ENCODE data around the gene CHRNA5.
"Not testable (repeated sequence)": the region's sequence is repeated elsewhere in the genome, so short reads cannot be mapped to it uniquely, and the experiment has no call there.

The CHRNA5 gene

GRCh38 chr15:78605201-78605600 lies 39.9 kb downstream of the CHRNA5 start:
- Histone ChIP-seq H3K27ac (ENCODE audit: low read depth, low read length, severe bottlenecking) (no peak overlapping the region), H3K9me3 (ENCODE audit: control insufficient read depth, low read length) (peaks cover 9% of the 10 kb centered on the region), H3K4me1 (ENCODE audit: control insufficient read depth, insufficient read depth, low read length, poor library complexity, severe bottlenecking) (no peaks in the 10 kb centered on the region), H3K36me3 (ENCODE audit: control insufficient read depth, insufficient read depth, low read length) (no peaks in the 10 kb centered on the region), H3K4me3 (ENCODE audit: extremely low read depth, insufficient read depth, low read length, poor library complexity, severe bottlenecking) (no peak overlapping the region)
- WGBS, 2 experiments (ENCODE audit: insufficient coverage in 2 of 2): 94 to 99% methylated on average over 4 to 5 of the region's 5 CpGs

GRCh38 chr15:78605680-78606079 lies 40.4 kb downstream of the CHRNA5 start:
- no peaks in the 10 kb centered on the region for H3K36me3 ChIP-seq (ENCODE audit: control insufficient read depth, insufficient read depth, low read length)
- no peak overlapping the region for H3K27ac ChIP-seq (ENCODE audit: low read depth, low read length, severe bottlenecking)
- peaks cover 9% of the 10 kb centered on the region for H3K9me3 ChIP-seq (ENCODE audit: control insufficient read depth, low read length)
- H3K4me1 ChIP-seq (ENCODE audit: control insufficient read depth, insufficient read depth, low read length, poor library complexity, severe bottlenecking): no peaks in the 10 kb centered on the region
- WGBS, 2 experiments (ENCODE audit: insufficient coverage in 2 of 2): 87 to 100% methylated on average over 2 to 3 of the region's 4 CpGs
- H3K4me3 ChIP-seq (ENCODE audit: extremely low read depth, insufficient read depth, low read length, poor library complexity, severe bottlenecking): no peak overlapping the region

GRCh38 chr15:78609551-78609950 lies 44.2 kb downstream of the CHRNA5 start:
- not testable (repeated sequence) for H3K9me3 ChIP-seq (ENCODE audit: control insufficient read depth, low read length); H3K4me1 ChIP-seq (ENCODE audit: control insufficient read depth, insufficient read depth, low read length, poor library complexity, severe bottlenecking); H3K4me3 ChIP-seq (ENCODE audit: extremely low read depth, insufficient read depth, low read length, poor library complexity, severe bottlenecking); H3K27ac ChIP-seq (ENCODE audit: low read depth, low read length, severe bottlenecking); H3K36me3 ChIP-seq (ENCODE audit: control insufficient read depth, insufficient read depth, low read length)
- no CpG with 5 or more reads among the region's 3 CpGs for WGBS, 2 experiments (ENCODE audit: insufficient coverage in 2 of 2)

GRCh38 chr15:78614021-78614420 lies 48.7 kb downstream of the CHRNA5 start:
- no peaks in the 10 kb centered on the region for H3K4me1 ChIP-seq (ENCODE audit: control insufficient read depth, insufficient read depth, low read length, poor library complexity, severe bottlenecking)
- H3K4me3 ChIP-seq (ENCODE audit: extremely low read depth, insufficient read depth, low read length, poor library complexity, severe bottlenecking): no peak overlapping the region
- WGBS, 2 experiments (ENCODE audit: insufficient coverage in 2 of 2): 92 to 93% methylated on average over 1 to 2 of the region's 3 CpGs

GRCh38 chr15:78615151-78615589 lies 49.9 kb downstream of the CHRNA5 start:
- Histone ChIP-seq H3K4me3 (ENCODE audit: extremely low read depth, insufficient read depth, low read length, poor library complexity, severe bottlenecking) (no peak overlapping the region), H3K27ac (ENCODE audit: low read depth, low read length, severe bottlenecking) (no peak overlapping the region), H3K9me3 (ENCODE audit: control insufficient read depth, low read length) (no peaks in the 10 kb centered on the region), H3K4me1 (ENCODE audit: control insufficient read depth, insufficient read depth, low read length, poor library complexity, severe bottlenecking) (no peaks in the 10 kb centered on the region), H3K36me3 (ENCODE audit: control insufficient read depth, insufficient read depth, low read length) (no peaks in the 10 kb centered on the region)
- 92 to 100% methylated on average over 1 to 3 of the region's 3 CpGs for WGBS, 2 experiments (ENCODE audit: insufficient coverage in 2 of 2)

More at GRCh38 chr15:78614021-78614420, 48.7 kb downstream of the CHRNA5 start:
- H3K27ac ChIP-seq (ENCODE audit: low read depth, low read length, severe bottlenecking): no peak overlapping the region
- H3K36me3 ChIP-seq (ENCODE audit: control insufficient read depth, insufficient read depth, low read length): no peaks in the 10 kb centered on the region
- H3K9me3 ChIP-seq (ENCODE audit: control insufficient read depth, low read length): no peaks in the 10 kb centered on the region

GRCh38 chr15:78616506-78616905 lies 51.2 kb downstream of the CHRNA5 start:
- H3K36me3 ChIP-seq (ENCODE audit: control insufficient read depth, insufficient read depth, low read length): no peaks in the 10 kb centered on the region
- H3K4me3 ChIP-seq (ENCODE audit: extremely low read depth, insufficient read depth, low read length, poor library complexity, severe bottlenecking): no peak overlapping the region
- no peaks in the 10 kb centered on the region for H3K4me1 ChIP-seq (ENCODE audit: control insufficient read depth, insufficient read depth, low read length, poor library complexity, severe bottlenecking)
- H3K27ac ChIP-seq (ENCODE audit: low read depth, low read length, severe bottlenecking): no peak overlapping the region
- no peaks in the 10 kb centered on the region for H3K9me3 ChIP-seq (ENCODE audit: control insufficient read depth, low read length)
- WGBS, 2 experiments (ENCODE audit: insufficient coverage in 2 of 2): 80 to 86% methylated on average over 2 of the region's 2 CpGs

- H3K27ac ChIP-seq (ENCODE audit: low read depth, low read length, severe bottlenecking): no peak overlapping the region
- 87% methylated on average over 5 of the region's 7 CpGs; no CpG with 5 or more reads in 1 of the 2 experiments for WGBS, 2 experiments (ENCODE audit: insufficient coverage in 2 of 2)
- no peaks in the 10 kb centered on the region for H3K9me3 ChIP-seq (ENCODE audit: control insufficient read depth, low read length)
These were observed 51.8 kb downstream of the CHRNA5 start for GRCh38 chr15:78617076-78617475.

GRCh38 chr15:78617516-78617915 lies 52.2 kb downstream of the CHRNA5 start:
- Histone ChIP-seq H3K4me3 (ENCODE audit: extremely low read depth, insufficient read depth, low read length, poor library complexity, severe bottlenecking) (no peak overlapping the region), H3K4me1 (ENCODE audit: control insufficient read depth, insufficient read depth, low read length, poor library complexity, severe bottlenecking) (no peaks in the 10 kb centered on the region), H3K9me3 (ENCODE audit: control insufficient read depth, low read length) (no peaks in the 10 kb centered on the region), H3K36me3 (ENCODE audit: control insufficient read depth, insufficient read depth, low read length) (no peaks in the 10 kb centered on the region), H3K27ac (ENCODE audit: low read depth, low read length, severe bottlenecking) (no peak overlapping the region)
- 82 to 93% methylated on average over 3 to 4 of the region's 5 CpGs for WGBS, 2 experiments (ENCODE audit: insufficient coverage in 2 of 2)

More at GRCh38 chr15:78617076-78617475, 51.8 kb downstream of the CHRNA5 start:
- Histone ChIP-seq H3K4me3 (ENCODE audit: extremely low read depth, insufficient read depth, low read length, poor library complexity, severe bottlenecking) (no peak overlapping the region), H3K36me3 (ENCODE audit: control insufficient read depth, insufficient read depth, low read length) (no peaks in the 10 kb centered on the region), H3K4me1 (ENCODE audit: control insufficient read depth, insufficient read depth, low read length, poor library complexity, severe bottlenecking) (no peaks in the 10 kb centered on the region)

GRCh38 chr15:78618064-78618463 lies 52.7 kb downstream of the CHRNA5 start:
- H3K36me3 ChIP-seq (ENCODE audit: control insufficient read depth, insufficient read depth, low read length): no peaks in the 10 kb centered on the region
- no peaks in the 10 kb centered on the region for H3K4me1 ChIP-seq (ENCODE audit: control insufficient read depth, insufficient read depth, low read length, poor library complexity, severe bottlenecking)
- H3K27ac ChIP-seq (ENCODE audit: low read depth, low read length, severe bottlenecking): no peak overlapping the region
- H3K4me3 ChIP-seq (ENCODE audit: extremely low read depth, insufficient read depth, low read length, poor library complexity, severe bottlenecking): no peak overlapping the region
- WGBS, 2 experiments (ENCODE audit: insufficient coverage in 2 of 2): 77 to 84% methylated on average over 7 to 8 of the region's 8 CpGs
- no peaks in the 10 kb centered on the region for H3K9me3 ChIP-seq (ENCODE audit: control insufficient read depth, low read length)

GRCh38 chr15:78618490-78618934 lies 53.2 kb downstream of the CHRNA5 start:
- 51 to 67% methylated on average over 6 of the region's 8 CpGs for WGBS, 2 experiments (ENCODE audit: insufficient coverage in 2 of 2)
- Histone ChIP-seq H3K4me3 (ENCODE audit: extremely low read depth, insufficient read depth, low read length, poor library complexity, severe bottlenecking) (no peak overlapping the region), H3K9me3 (ENCODE audit: control insufficient read depth, low read length) (no peaks in the 10 kb centered on the region), H3K4me1 (ENCODE audit: control insufficient read depth, insufficient read depth, low read length, poor library complexity, severe bottlenecking) (no peaks in the 10 kb centered on the region), H3K27ac (ENCODE audit: low read depth, low read length, severe bottlenecking) (peak overlapping the region; percentile 49), H3K36me3 (ENCODE audit: control insufficient read depth, insufficient read depth, low read length) (no peaks in the 10 kb centered on the region)

- H3K9me3 ChIP-seq (ENCODE audit: control insufficient read depth, low read length): no peaks in the 10 kb centered on the region
- H3K4me1 ChIP-seq (ENCODE audit: control insufficient read depth, insufficient read depth, low read length, poor library complexity, severe bottlenecking): no peaks in the 10 kb centered on the region
- peak overlapping the region; percentile 48 for H3K4me3 ChIP-seq (ENCODE audit: extremely low read depth, insufficient read depth, low read length, poor library complexity, severe bottlenecking)
- H3K36me3 ChIP-seq (ENCODE audit: control insufficient read depth, insufficient read depth, low read length): no peaks in the 10 kb centered on the region
- peak overlapping the region; percentile 49 for H3K27ac ChIP-seq (ENCODE audit: low read depth, low read length, severe bottlenecking)
- 65 to 72% methylated on average over 19 of the region's 20 CpGs for WGBS, 2 experiments (ENCODE audit: insufficient coverage in 2 of 2)
These were observed 54.0 kb downstream of the CHRNA5 start for GRCh38 chr15:78619022-78619950.
